Activated CD4-positive, alpha-beta T cell treated with anti-CD3 and anti-CD28 coated beads for 24 hours (primary cell): ENCODE measurements around the gene MED31.
"Not testable (repeated sequence)": the region's sequence is repeated elsewhere in the genome, so short reads cannot be mapped to it uniquely, and the experiment has no call there.

Source experiments
- DNase-seq, 2 donors: peaks; one replicate each; pipeline ENCODE4 v3.0.0-alpha.2; 2020; ENCODE audit warnings: low read depth in 2 of 2

The MED31 gene

GRCh38 chr17:6626616-6627015 is 24.8 kb downstream of the MED31 start:
- no peak for DNase-seq

- no peak for DNase-seq
These were observed 27.5 kb downstream of the MED31 start for GRCh38 chr17:6623941-6624340.

GRCh38 chr17:6611231-6611630 is 40.2 kb downstream of the MED31 start:
- DNase-seq, result no peak

GRCh38 chr17:6610011-6610410 is 41.4 kb downstream of the MED31 start:
- no peak for DNase-seq

GRCh38 chr17:6608321-6608720 is 43.1 kb downstream of the MED31 start:
- DNase-seq, result no peak

- no peak for DNase-seq
These were observed 46.3 kb downstream of the MED31 start for GRCh38 chr17:6605142-6605541.

- no peak for DNase-seq
These were observed 47.6 kb downstream of the MED31 start for GRCh38 chr17:6603744-6604325.

GRCh38 chr17:6602141-6602540 is 49.3 kb downstream of the MED31 start:
- no peak for DNase-seq

GRCh38 chr17:6599364-6599763 is 52.0 kb downstream of the MED31 start:
- DNase-seq, result no peak

GRCh38 chr17:6597727-6598126 is 53.7 kb downstream of the MED31 start:
- DNase-seq, result no peak

- DNase-seq, result no peak
These were observed 54.5 kb downstream of the MED31 start for GRCh38 chr17:6596941-6597340.

GRCh38 chr17:6596511-6596910 is 54.9 kb downstream of the MED31 start:
- no peak for DNase-seq

GRCh38 chr17:6596081-6596480 is 55.3 kb downstream of the MED31 start:
- DNase-seq, result no peak

- DNase-seq, result not testable (repeated sequence)
These were observed 58.0 kb downstream of the MED31 start for GRCh38 chr17:6593371-6593770.
